ENCODE results near the gene CLUH.
"Not testable (repeated sequence)": the region's sequence is repeated elsewhere in the genome, so short reads cannot be mapped to it uniquely, and the experiment has no call there.

The CLUH gene

DNA sequence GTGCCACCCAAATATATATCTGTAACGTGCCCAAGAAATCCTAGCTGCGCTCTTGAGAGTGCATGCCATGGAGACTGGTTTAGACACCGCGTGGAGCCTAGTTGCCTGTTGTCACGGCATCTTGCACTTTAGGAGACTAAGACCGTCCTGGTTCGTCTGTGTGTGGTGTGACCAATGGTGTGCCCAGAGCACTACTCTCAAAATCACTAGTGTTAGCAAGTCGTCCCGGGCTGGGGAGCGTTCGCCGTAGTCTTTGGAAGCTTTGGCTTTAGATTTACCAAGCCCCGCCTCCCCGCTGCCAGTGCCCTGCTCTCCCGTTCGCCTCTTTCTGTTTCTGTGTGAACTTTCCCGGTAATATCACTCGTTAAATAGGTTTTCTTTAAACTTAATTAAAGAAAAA, 27.0 kb downstream of the CLUH start:
- no peak for DNase-seq

DNA sequence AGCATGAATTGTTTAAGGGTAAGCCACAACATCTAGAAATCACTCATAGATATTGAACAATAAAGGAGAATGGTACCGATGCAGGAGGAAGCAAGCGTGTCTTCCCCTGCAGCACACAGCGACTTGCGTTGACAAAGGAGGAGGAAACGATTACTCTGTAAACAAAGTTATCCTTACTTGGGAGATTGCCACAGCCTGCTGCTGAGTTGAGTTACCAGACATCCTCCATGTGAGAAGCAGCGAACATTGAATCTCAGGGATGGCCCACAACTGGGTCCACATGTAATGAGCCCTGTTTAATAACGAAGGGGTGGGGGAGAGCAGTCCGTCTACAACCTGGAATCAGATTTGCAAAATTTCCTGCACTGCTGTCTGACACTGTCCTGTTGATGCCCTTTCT, 27.7 kb downstream of the CLUH start:
- no peak for DNase-seq

DNA sequence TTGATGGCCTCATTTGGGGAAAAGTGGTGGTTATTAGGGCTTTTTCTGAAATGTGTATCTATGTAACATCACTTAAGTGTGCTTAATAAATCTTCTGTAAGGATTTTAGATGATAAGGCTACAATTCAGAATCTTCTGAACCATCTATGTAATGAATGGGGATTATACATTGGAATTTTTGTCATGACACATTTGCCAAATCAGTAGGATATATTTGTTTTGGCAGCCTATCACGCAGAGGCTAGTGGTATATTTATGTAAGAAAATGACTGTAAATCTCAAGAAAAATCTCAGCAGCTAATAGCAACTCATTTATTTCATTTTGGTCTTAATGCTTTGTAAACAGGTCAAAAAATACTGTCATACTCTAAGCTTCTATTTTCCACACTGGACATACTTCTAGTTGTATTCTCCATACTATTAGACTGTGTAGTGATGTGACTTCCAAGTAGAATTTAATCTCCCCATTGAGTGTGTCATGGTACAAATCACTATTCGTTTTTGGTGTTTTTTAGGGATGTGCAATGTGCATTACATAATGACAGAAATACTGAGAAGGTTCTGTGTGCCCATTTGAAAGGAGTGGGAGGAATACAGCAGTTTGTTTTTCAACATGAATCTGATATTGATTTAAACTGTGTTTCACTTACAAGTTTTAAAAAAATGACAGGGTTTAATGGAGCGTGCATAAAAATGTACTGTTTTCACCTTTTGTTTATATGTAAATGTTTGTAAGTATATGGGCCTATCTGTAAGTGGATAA, 29.2 kb downstream of the CLUH start:
- DNase-seq = no peak

DNA sequence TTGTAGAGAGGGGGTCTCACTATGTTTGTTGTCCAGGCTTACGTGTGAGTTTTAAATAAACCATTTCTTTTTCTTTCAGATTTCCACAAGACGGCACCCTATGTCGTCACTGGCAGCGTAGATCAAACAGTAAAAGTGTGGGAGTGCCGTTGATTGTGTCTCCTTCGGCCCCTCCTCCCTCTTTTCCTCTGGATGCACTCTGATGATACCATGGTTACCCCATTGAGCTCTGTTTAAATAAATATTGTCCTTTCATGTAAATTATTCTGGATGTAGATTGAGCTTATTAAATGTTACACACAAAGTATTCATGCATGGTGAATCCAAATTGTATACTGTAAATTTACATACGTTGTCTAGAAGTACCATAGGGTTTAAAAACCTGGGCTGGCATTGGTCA, 29.9 kb downstream of the CLUH start:
- DNase-seq = no peak

DNA sequence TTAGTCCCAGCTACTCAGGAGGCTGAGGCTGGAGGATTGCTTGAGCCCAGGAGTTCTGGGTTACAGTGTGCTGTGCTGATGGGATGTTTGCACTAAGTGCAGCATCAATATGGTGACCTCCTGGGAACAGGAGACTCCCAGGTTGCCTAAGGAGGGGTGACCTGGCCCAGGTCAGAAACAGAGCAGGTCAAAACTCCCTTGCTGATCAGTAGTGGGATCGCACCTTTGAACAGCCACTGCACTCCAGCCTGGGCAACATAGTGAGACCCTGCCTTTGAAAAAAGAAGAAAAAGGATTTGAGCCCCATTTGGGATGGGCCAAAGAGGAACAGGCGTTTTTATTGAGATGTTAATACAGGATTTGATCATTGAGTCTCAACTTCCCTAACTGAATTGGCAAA, 30.6 kb downstream of the CLUH start:
- no peak for DNase-seq

DNA sequence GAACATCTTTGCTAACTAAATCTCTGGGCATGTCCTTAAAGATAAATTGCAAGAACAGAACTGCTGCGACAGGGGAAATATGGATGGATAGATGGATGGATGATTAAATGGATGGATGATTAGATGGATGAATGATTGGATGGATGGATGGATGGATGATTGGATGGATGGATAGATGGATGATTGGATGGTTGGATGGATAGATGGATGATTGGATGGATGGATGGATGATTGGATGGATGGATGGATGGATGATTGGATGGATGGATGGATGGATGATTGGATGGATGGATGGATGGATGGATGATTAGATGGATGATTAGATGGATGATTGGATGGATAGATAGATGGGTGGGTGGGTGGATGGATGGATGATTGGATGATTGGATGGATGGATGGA, 32.3 kb downstream of the CLUH start:
- DNase-seq = not testable (repeated sequence)

DNA sequence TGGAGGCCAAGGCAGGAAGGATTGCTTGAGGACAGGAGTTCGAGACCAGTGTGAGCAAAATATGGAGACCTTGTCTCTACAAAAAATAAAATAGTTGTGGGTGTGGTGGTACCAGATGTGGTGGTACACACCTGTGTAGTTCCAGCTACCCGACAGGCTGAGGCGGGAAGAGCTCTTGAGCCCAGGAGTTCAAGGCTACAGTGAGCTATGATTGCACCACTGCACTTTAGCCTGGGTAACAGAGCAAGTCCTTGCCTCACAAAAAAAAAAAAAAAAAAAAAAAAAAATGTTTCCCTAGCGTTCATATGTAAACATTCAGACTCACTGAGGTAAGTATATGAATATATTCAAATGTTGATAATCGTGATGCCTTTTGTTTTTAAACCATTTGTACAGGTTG, 39.5 kb downstream of the CLUH start:
- no peak for DNase-seq

DNA sequence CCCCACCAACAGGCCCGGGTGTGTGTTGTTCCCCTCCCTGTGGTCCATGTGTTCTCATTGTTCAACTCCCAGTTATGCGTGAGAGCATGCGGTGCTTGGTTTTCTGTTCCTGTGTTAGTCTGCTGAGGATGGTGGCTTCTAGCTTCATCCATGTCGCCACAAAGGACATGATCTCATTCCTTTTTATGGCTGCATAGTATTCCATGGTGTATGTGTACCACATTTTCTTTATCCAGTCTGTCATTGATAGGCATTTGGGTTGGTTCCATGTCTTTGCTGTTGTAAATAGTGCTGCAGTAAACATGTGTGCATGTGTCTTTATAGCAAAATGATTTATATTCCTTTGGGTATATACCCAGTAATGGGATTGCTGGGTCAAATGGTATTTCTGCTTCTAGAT, 51.2 kb downstream of the CLUH start:
- DNase-seq = not testable (repeated sequence)

DNA sequence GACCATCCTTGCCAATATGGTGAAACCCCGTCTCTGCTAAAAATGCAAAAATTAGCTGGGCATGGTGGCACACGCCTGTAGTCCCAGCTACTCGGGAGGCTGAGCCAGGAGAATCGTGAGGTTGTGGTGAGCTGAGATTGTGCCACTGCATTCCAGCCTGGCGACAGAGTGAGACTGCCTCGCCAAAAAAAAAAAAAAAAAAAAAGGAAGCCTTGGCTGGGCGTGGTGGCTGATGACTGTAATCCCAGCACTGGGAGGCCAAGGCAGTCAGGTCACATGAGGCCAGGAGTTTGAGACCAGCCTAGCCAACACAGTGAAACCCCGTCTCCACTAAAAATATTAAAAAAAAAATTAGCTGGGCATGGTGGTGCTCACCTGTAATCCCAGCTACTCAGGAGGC, 52.2 kb downstream of the CLUH start:
- not testable (repeated sequence) for DNase-seq

DNA sequence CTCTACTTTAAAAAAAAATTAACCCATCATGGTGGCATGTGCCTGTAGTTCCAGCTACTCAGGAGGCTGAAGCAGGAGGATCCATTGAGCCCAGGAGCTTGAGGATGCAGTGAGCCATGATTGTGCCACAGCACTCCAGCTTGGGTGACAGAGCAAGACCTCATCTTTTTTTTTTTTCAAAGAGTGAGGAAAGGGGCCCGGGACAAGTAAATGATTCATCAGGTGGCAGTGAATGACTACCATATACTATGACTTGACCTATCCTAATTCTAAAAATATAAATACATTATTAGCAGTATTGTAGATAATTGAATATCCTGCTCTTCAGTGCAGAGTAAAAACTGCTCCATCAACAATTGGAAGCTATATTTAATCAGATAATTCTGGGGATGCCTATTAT, 55.3 kb downstream of the CLUH start:
- DNase-seq = no peak

DNA sequence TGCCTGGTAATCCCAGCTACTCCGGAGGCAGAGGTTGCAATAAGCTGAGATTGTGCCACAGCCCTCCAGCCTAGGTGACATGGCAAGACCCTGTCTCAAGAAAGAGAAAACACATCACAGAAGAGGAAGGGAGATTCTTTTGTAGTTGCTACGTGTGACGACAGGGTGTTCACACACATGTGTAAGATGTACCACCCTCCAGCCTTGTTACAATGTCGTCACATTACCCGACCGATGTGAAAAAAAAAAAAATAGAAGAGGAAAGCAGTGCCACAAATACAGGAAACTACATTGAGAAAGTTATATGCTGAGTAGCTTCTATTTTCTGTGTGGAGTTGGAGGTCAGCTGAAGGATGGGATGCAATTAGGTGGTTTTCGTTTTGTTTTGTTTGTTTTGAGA, 56.0 kb downstream of the CLUH start:
- DNase-seq = no peak

DNA sequence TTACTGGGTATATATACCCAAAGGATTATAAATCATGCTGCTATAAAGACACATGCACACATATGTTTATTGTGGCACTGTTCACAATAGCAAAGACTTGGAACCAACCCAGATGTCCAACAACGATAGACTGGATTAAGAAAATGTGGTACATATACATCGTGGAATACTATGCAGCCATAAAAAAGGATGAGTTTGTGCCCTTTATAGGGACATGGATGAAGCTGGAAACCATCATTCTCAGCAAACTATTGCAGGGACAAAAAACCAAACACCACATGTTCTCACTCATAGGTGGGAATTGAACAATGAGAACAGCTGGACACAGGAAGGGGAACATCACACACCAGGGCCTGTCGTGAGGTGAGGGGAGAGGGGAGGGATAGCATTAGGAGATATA, 58.7 kb downstream of the CLUH start:
- not testable (repeated sequence) for DNase-seq

DNA sequence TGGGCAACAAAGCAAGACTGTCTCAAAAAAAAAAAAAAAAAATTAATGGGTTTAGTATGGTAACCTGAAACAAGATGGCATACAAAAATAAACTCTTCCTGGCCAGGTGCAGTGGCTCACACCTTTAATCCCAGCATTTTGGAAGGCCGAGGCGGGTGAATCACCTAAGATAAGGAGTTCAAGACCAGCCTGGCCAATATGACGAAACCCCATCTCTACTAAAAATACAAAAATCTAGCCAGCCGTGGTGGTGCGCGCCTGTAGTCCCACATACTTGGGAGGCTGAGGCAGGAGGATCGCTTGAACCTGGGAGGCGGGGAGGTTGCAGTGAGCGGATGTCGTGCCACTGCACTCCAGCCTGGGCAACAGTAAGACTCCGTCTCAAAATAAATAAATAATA, 62.4 kb downstream of the CLUH start:
- DNase-seq = no peak

DNA sequence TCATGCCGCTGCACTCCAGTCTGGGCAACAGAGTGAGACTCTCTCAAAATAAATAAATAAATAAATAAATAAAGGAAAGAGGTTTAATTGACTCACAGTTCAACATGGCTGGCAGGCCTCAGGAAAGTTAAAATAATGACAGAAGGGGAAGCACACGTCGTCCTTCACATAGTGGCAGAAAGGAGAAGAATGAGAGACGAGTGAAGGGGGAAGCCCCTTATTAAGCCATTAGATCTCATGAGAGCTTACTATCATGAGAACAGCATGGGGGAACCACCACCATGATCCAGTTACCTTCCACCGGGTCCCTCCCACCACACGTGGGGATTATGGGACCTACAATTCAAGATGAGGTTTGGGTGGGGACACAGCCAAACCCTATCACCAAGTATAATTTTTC, 63.6 kb downstream of the CLUH start:
- no peak for DNase-seq

DNA sequence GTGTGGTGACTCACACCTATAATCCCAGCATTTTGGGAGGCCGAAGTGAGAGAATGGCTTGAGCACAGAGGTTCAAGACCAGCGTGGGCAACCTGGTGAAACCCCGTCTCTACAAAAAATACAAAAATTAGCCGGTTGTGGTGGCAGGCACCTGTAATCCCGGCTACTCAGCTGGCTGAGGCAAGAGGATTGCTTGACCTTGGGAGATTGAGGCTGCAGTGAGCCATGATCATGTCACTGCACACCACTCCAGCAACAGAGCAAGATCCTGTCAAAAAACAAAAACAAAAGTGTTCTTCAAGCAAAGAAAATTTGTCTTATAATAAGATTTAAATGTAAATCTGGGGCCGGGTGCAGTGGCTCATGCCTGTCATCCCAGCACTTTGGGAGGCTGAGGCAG, 66.6 kb downstream of the CLUH start:
- DNase-seq = no peak
